AG10803 (cell line): ENCODE measurements around the gene PEMT.

Experiments
- DNase-seq: peaks from one replicate; pipeline ENCODE4 v3.0.0; 2010; ENCODE audit warnings: low read depth
- H3K4me3 ChIP-seq: 2 replicates; pipeline ENCODE4 v1.5.1; 2011; ENCODE audit warnings: mild to moderate bottlenecking, low read length, control low read depth
- CTCF ChIP-seq: conservative IDR thresholded peaks from 2 replicates; pipeline ENCODE4 v1.5.1; 2011; ENCODE audit warnings: mild to moderate bottlenecking, low read length, control low read depth, inconsistent platforms

PEMT gene

GRCh38 chr17:17552351-17553216 lies 38.9 kb downstream of the PEMT start:
- no peak overlapping the region for H3K4me3 ChIP-seq
- no peak for DNase-seq
- TF ChIP-seq CTCF, result no peak

GRCh38 chr17:17551361-17551760 lies 40.1 kb downstream of the PEMT start:
- DNase-seq, result no peak
- no peak overlapping the region for H3K4me3 ChIP-seq
- no peak for TF ChIP-seq CTCF

GRCh38 chr17:17549732-17550366 lies 41.7 kb downstream of the PEMT start:
- no peak overlapping the region for H3K4me3 ChIP-seq
- DNase-seq, result no peak
- TF ChIP-seq CTCF, result no peak

GRCh38 chr17:17548044-17548443 lies 43.5 kb downstream of the PEMT start:
- H3K4me3 ChIP-seq, result no peak overlapping the region
- DNase-seq, result no peak
- TF ChIP-seq CTCF, result no peak

GRCh38 chr17:17547210-17547764 lies 44.2 kb downstream of the PEMT start:
- TF ChIP-seq CTCF, result no peak
- DNase-seq, result no peak
- H3K4me3 ChIP-seq, result no peak overlapping the region

GRCh38 chr17:17546399-17547185 lies 44.9 kb downstream of the PEMT start:
- H3K4me3 ChIP-seq, result no peak overlapping the region
- TF ChIP-seq CTCF, result no peak
- DNase-seq, result no peak
